Measurements from ENCODE around the gene NOLC1. TPM values are rescaled to one million over a fixed set of nuclear protein-coding genes. Genes with fewer than 3 reads are reported as not detected.

The NOLC1 gene
- total and polyA plus RNA-seq, 2 of the 13 experiments (the other 11 are each of a cell fraction or from before 2014, with no cell fraction given) = 50.6 to 81.0 TPM

- TF ChIP-seq FLYWCH1 (CRISPR knock-in tag; IDR thresholded peaks at IDR 0.05) (no peak), CREBL2 (CRISPR knock-in tag; IDR thresholded peaks at IDR 0.05; ENCODE audit: borderline replicate concordance) (no peak), ARNT2 (CRISPR knock-in tag; IDR thresholded peaks at IDR 0.05; ENCODE audit: low read depth) (0 out of 2 replicates have a peak, but pooled peaks have one; percentile 30), CBX5 (CRISPR knock-in tag; IDR thresholded peaks at IDR 0.05; ENCODE audit: borderline replicate concordance) (no peak), CHD2 (IDR thresholded peaks at IDR 0.05; ENCODE audit: low read depth, low read length) (no peak), ZFP62 (CRISPR knock-in tag; IDR thresholded peaks at IDR 0.05) (no peak), FOXA1 (IDR thresholded peaks at IDR 0.05) (no peak), FOXA1 (CRISPR knock-in tag; IDR thresholded peaks at IDR 0.05) (no peak), ZBTB7B (CRISPR knock-in tag; IDR thresholded peaks at IDR 0.05) (no peak), RFXANK (CRISPR knock-in tag; IDR thresholded peaks at IDR 0.05) (no peak), ERF (CRISPR knock-in tag; IDR thresholded peaks at IDR 0.05) (peak; percentile 38), SPEN (CRISPR knock-in tag; IDR thresholded peaks at IDR 0.05; ENCODE audit: low read depth) (0 out of 2 replicates have a peak, but pooled peaks have one; percentile 24), CREB1 (IDR thresholded peaks at IDR 0.05) (no peak), CREB1 (CRISPR knock-in tag; IDR thresholded peaks at IDR 0.05) (no peak), ZNF781 (CRISPR knock-in tag; IDR thresholded peaks at IDR 0.05; ENCODE audit: borderline replicate concordance, not compliant biosample characterization) (no peak), ZFP36L2 (CRISPR knock-in tag; IDR thresholded peaks at IDR 0.05) (no peak), GPN1 (CRISPR knock-in tag; IDR thresholded peaks at IDR 0.05; ENCODE audit: borderline replicate concordance) (no peak), USF2 (IDR thresholded peaks at IDR 0.05; ENCODE audit: low read depth, low read length) (no peak), USF2 (CRISPR knock-in tag; IDR thresholded peaks at IDR 0.05; ENCODE audit: borderline replicate concordance) (no peak), DRAP1 (CRISPR knock-in tag; IDR thresholded peaks at IDR 0.05) (peak; percentile 78), MIER3 (CRISPR knock-in tag; IDR thresholded peaks at IDR 0.05; ENCODE audit: borderline replicate concordance) (no peak), CENPT (CRISPR knock-in tag; IDR thresholded peaks at IDR 0.05; ENCODE audit: low read depth) (no peak), ZNF687 (CRISPR knock-in tag; IDR thresholded peaks at IDR 0.05) (peak; percentile 51; the same call in 1 of the 2 replicates), HDAC6 (IDR thresholded peaks at IDR 0.05; ENCODE audit: low read depth, low read length) (no peak), SMC3 (IDR thresholded peaks at IDR 0.05; ENCODE audit: low read length) (no peak), ZKSCAN5 (CRISPR knock-in tag; IDR thresholded peaks at IDR 0.05) (no peak), RNF2 (conservative IDR thresholded peaks at IDR 0.05; ENCODE audit: low read depth) (no peak)
Observed at GRCh38 chr10:102114861-102115618, 37.1 kb upstream of the NOLC1 start (continued).

Measured in HepG2 (cell line).